Parathyroid adenoma (tissue), 2 donors: ENCODE data around the gene IL22RA2.

Source experiments
- H2AFZ ChIP-seq: fragments of 300-600 bp; sonication (generic); one replicate; pipeline ENCODE4 v1.7.0; 2017; ENCODE audit warnings: antibody characterized with exemption, mild to moderate bottlenecking
- H3K27ac ChIP-seq: fragments of 300-600 bp; sonication (generic); one replicate; pipeline ENCODE4 v1.7.0; 2017
- H3K27me3 ChIP-seq: fragments of 300-600 bp; sonication (generic); one replicate; pipeline ENCODE4 v1.7.0; 2017; ENCODE audit warnings: low read length; ENCODE audit not compliant: control insufficient read depth, insufficient read depth
- H3K36me3 ChIP-seq: fragments of 300-600 bp; sonication (generic); one replicate; pipeline ENCODE4 v1.7.0; 2017; ENCODE audit warnings: low read length; ENCODE audit not compliant: control insufficient read depth, insufficient read depth
- H3K4me1 ChIP-seq: fragments of 300-600 bp; sonication (generic); one replicate; pipeline ENCODE4 v1.7.0; 2017; ENCODE audit warnings: control low read depth
- H3K4me2 ChIP-seq: fragments of 300-600 bp; sonication (generic); one replicate; pipeline ENCODE4 v1.7.0; 2017; ENCODE audit warnings: low read length
- H3K4me3 ChIP-seq: fragments of 300-600 bp; sonication (generic); one replicate; pipeline ENCODE4 v1.7.0; 2017; ENCODE audit warnings: low read depth, low read length
- H3K79me2 ChIP-seq: fragments of 300-600 bp; sonication (generic); one replicate; pipeline ENCODE4 v1.7.0; 2017; ENCODE audit warnings: control low read depth
- H3K9ac ChIP-seq: fragments of 300-600 bp; sonication (generic); one replicate; pipeline ENCODE4 v1.7.0; 2017; ENCODE audit warnings: mild to moderate bottlenecking
- H3K9me3 ChIP-seq: fragments of 300-600 bp; sonication (generic); one replicate; pipeline ENCODE4 v1.7.0; 2017; ENCODE audit warnings: low read length; ENCODE audit not compliant: control insufficient read depth
- TF ChIP-seq, protein P1 (sequence below): fragments of 300-600 bp; sonication (generic); IDR thresholded peaks from one replicate; pipeline ENCODE4 v1.7.0; 2017; ENCODE audit warnings: antibody characterized with exemption, mild to moderate bottlenecking
- donor health status: primary hyperparathyroidism.

The IL22RA2 gene

DNA sequence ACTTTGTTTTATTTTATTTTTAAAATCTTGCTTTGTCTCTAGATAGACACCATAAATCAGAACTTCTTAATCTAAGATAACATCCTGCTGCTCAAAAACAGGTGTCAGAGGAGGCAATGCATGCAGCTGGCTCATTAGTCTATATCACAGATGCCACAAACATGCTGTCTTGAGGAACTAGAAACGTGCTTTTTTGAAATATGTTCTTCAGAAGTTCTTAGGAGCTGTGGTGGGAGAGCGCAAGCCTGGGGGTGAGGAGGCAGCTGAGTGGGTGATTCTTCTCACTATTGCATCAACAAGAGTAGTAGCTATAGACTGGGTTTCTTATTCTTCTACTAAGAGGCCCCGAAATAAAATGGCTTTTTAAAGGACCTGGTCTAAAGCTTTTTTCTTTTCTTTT, 23.4 kb downstream of the IL22RA2 start:
- H3K27ac ChIP-seq = no peak overlapping the region
- TF ChIP-seq, protein P1, sequence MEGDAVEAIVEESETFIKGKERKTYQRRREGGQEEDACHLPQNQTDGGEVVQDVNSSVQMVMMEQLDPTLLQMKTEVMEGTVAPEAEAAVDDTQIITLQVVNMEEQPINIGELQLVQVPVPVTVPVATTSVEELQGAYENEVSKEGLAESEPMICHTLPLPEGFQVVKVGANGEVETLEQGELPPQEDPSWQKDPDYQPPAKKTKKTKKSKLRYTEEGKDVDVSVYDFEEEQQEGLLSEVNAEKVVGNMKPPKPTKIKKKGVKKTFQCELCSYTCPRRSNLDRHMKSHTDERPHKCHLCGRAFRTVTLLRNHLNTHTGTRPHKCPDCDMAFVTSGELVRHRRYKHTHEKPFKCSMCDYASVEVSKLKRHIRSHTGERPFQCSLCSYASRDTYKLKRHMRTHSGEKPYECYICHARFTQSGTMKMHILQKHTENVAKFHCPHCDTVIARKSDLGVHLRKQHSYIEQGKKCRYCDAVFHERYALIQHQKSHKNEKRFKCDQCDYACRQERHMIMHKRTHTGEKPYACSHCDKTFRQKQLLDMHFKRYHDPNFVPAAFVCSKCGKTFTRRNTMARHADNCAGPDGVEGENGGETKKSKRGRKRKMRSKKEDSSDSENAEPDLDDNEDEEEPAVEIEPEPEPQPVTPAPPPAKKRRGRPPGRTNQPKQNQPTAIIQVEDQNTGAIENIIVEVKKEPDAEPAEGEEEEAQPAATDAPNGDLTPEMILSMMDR = no peak
- no peaks in the 10 kb centered on the region for H3K9me3 ChIP-seq
- H3K36me3 ChIP-seq = no peaks in the 10 kb centered on the region
- no peak overlapping the region for H3K4me3 ChIP-seq
- no peaks in the 10 kb centered on the region for H3K4me1 ChIP-seq
- H3K79me2 ChIP-seq = no peaks in the 10 kb centered on the region
- no peak overlapping the region for H3K4me2 ChIP-seq
- no peaks in the 10 kb centered on the region for H3K27me3 ChIP-seq
- no peak overlapping the region for H3K9ac ChIP-seq
- no peak overlapping the region for H2AFZ ChIP-seq

DNA sequence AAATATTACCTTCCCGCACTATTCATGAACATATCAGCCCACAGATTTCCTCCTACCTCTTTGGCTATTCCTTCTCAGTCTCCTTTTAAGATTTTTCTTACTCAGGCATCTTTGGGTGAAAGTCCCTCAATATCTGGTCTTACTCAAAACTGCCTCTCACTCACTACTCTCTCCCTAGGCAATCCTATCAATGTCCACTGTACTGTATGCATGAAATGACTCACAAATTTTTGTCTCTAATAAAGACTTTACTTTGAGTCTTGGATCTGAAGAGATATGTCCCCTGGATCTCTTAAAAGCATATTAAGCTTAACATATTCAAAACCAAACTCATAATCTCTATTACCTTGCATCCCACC, 24.4 kb downstream of the IL22RA2 start:
- no peak overlapping the region for H3K4me2 ChIP-seq
- TF ChIP-seq, protein P1 = no peak
- H3K36me3 ChIP-seq = no peaks in the 10 kb centered on the region
- H2AFZ ChIP-seq = no peak overlapping the region
- H3K9me3 ChIP-seq = no peaks in the 10 kb centered on the region
- no peak overlapping the region for H3K4me3 ChIP-seq
- H3K27ac ChIP-seq = no peak overlapping the region
- no peaks in the 10 kb centered on the region for H3K4me1 ChIP-seq
- no peaks in the 10 kb centered on the region for H3K79me2 ChIP-seq
- H3K27me3 ChIP-seq = no peaks in the 10 kb centered on the region
- no peak overlapping the region for H3K9ac ChIP-seq

DNA sequence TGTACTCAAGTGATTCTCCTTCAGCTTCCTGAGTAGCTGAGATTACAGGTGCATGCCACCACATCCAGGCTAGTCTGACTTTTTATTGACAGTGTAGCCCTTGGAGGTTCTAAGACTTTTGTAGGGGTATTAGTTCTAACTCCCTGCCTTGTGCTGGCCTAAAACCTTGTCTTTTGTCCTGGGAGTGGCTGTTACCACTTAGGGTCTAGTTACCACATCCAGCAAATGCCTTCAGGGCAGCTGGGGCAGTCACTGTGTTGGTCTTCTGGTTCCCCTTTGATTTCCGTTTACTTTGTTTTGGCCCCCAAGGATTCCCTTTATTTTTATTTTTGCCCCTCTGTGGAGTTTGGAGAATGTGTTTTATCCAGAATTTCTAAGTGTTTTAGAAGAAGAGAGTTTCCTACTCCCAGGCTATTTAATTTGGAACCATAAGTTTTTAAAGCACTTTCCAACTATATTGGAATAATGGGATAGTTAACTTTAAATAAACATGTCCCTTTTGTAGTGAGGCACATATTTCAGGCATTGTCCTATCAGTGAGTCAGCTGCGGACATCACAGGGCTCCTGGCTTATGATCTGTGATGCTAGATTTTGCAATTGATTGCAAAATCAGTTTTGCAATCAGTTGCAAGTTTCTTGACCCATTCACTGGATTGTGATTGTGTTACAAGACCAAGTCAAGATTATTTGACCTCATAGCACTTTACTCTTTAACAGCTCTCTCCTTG, 25.0 kb downstream of the IL22RA2 start:
- H3K27ac ChIP-seq = no peak overlapping the region
- TF ChIP-seq, protein P1 = no peak
- H3K79me2 ChIP-seq = no peaks in the 10 kb centered on the region

DNA sequence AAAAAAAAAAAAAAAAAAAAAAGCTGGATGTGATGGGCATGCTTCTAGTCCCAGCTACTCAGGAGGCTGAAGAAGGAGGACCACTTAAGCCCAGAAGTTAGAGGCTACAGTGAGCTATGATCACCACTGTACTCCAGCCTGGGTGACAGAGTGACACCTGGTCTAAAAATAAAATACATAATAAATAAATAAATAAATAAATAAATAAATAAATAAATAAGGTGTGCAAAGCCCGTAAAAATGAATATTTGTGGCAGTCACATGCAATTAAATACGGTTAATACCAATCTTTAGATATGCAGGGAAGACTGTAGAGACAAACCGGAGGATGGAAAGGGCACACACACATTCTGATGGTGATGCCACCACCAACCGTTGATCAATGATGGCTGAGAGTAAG, 26.2 kb downstream of the IL22RA2 start:
- Histone ChIP-seq H3K4me3 (no peak overlapping the region), H3K9me3 (no peaks in the 10 kb centered on the region), H3K27me3 (no peaks in the 10 kb centered on the region), H3K27ac (no peak overlapping the region), H3K4me1 (no peaks in the 10 kb centered on the region), H3K36me3 (no peaks in the 10 kb centered on the region), H3K79me2 (no peaks in the 10 kb centered on the region), H2AFZ (no peak overlapping the region), H3K4me2 (no peak overlapping the region), H3K9ac (no peak overlapping the region)
- TF ChIP-seq, protein P1 = no peak

More for the DNA sequence above, 25.0 kb downstream of the IL22RA2 start:
- Histone ChIP-seq H3K4me3 (no peak overlapping the region), H3K36me3 (no peaks in the 10 kb centered on the region), H3K9me3 (no peaks in the 10 kb centered on the region), H3K9ac (no peak overlapping the region), H3K4me1 (no peaks in the 10 kb centered on the region), H3K27me3 (no peaks in the 10 kb centered on the region), H2AFZ (no peak overlapping the region), H3K4me2 (no peak overlapping the region)

DNA sequence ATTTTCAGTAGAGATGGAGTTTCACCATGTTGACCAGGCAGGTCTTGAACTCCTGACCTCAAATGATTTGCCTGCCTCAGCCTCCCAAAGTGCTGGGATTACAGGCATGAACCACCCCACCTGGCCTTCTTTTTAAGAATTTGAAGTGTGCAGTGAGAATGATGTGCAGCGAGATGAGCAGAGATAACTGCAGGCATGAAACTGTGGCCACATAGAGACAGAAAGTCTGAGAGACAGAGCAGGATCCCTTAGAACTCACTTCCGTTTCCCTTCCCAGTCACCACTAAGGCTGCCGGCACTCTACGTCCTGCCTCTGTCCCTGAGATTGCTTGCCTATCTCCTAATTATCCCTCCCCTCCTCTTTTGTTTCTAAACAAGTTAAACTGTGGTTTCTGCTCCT, 27.2 kb downstream of the IL22RA2 start:
- no peaks in the 10 kb centered on the region for H3K36me3 ChIP-seq
- H3K9me3 ChIP-seq = no peaks in the 10 kb centered on the region
- no peak overlapping the region for H3K4me3 ChIP-seq
- no peak overlapping the region for H3K4me2 ChIP-seq
- TF ChIP-seq, protein P1 = no peak
- H3K9ac ChIP-seq = no peak overlapping the region
- H3K27ac ChIP-seq = no peak overlapping the region
- no peaks in the 10 kb centered on the region for H3K27me3 ChIP-seq
- H3K79me2 ChIP-seq = no peaks in the 10 kb centered on the region
- H2AFZ ChIP-seq = no peak overlapping the region
- H3K4me1 ChIP-seq = no peaks in the 10 kb centered on the region
